Heart right ventricle (tissue), 16 donors: ENCODE data around the gene MTFR1L. TPM values are rescaled to one million over a fixed set of nuclear protein-coding genes. Genes with fewer than 3 reads are reported as not detected.

Source experiments
- ATAC-seq, 8 donors: fragments of 200-7000 bp; cut with Tn5 transposase; one replicate each; pipeline ENCODE4 v1.9.1; 2020; ENCODE audit warnings: mild to moderate bottlenecking in 8 of 8, moderate library complexity in 8 of 8, moderate number of reproducible peaks in 1 of 8
- DNase-seq, 2 donors: peaks; one replicate each; pipeline ENCODE4 v3.0.0-alpha.2; 2020
- H3K27ac ChIP-seq, 10 donors: fragments of 200-600 bp; sonication (generic) in 2 of 10; one replicate each; pipeline versions ENCODE4 v1.5.0 to v1.8.0; 2020 to 2022; ENCODE audit warnings: mild to moderate bottlenecking in 3 of 10
- H3K27me3 ChIP-seq, 7 donors: fragments of 200-600 bp; one replicate each; pipeline ENCODE4 v1.8.0; 2021 to 2022; ENCODE audit warnings: mild to moderate bottlenecking in 2 of 7
- H3K36me3 ChIP-seq, 9 donors: fragments of 200-600 bp; sonication (generic) in 1 of 9; one replicate each; pipeline versions ENCODE4 v1.5.0 to v1.8.0; 2020 to 2022; ENCODE audit warnings: mild to moderate bottlenecking in 2 of 9
- H3K4me1 ChIP-seq, 9 donors: fragments of 200-600 bp; sonication (generic) in 1 of 9; one replicate each; pipeline versions ENCODE4 v1.5.0 to v1.8.0; 2020 to 2022; ENCODE audit warnings: mild to moderate bottlenecking in 4 of 9
- H3K4me3 ChIP-seq, 10 donors: fragments of 200-600 bp; sonication (generic) in 2 of 10; one replicate each; pipeline versions ENCODE4 v1.5.0 to v1.8.0; 2020 to 2022; ENCODE audit warnings: mild to moderate bottlenecking in 7 of 10, moderate library complexity in 2 of 10
- H3K9me3 ChIP-seq, 11 donors: fragments of 200-600 bp in 10 of 11; sonication (generic) in 2 of 11; one replicate each; pipeline versions ENCODE4 v1.5.0 to v1.8.0; 2013 to 2022; ENCODE audit warnings: mild to moderate bottlenecking in 2 of 11, control low read depth in 1 of 11, moderate library complexity in 1 of 11
- CTCF ChIP-seq, 9 donors: fragments of 200-600 bp; sonication (generic) in 2 of 9; IDR thresholded peaks; one replicate each; pipeline versions ENCODE4 v1.5.0 to v1.8.0; 2021 to 2022; ENCODE audit warnings: antibody characterized with exemption in 9 of 9, mild to moderate bottlenecking in 5 of 9, moderate library complexity in 1 of 9
- WGBS, 2 donors: extraction: QIAGEN DNeasy Blood & Tissue Kit; methylation state at CpG; one replicate each; pipeline ENCODE4 v1.1.7; 2013; ENCODE audit warnings: inconsistent platforms in 1 of 2; 5-methylcytosine and 5-hydroxymethylcytosine counted together
- intact Hi-C, 10 donors: fragments of 100-400 bp; cut with DNase I; formaldehyde crosslinking; loops; one replicate each; pipeline versions ENCODE4 v1.11.1 to v1.14.2; 2022
- polyA plus RNA-seq, 2 donors: library from polyadenylated mRNA; stranded (reverse); fragments of 200-250 nt; gene quantifications; one replicate each; pipeline ENCODE4 v1.2.3, GENCODE V29; 2013
- total RNA-seq, 10 donors: library from RNA; stranded (reverse); fragmentation: NEBNext Ultra II Directional in 3 of 10; extraction: Animal tissue kit (Norgen Biotek cat#: 25700) in 3 of 10; gene quantifications; one replicate each; pipeline versions ENCODE4 v1.2.1 to v1.2.4, GENCODE V29; 2021 to 2023
- donor health status: Arrhythmogenic right ventricular cardiomyopathy.
- donor health status: ischemic (EF 13 %, LVEDD 7.1; RV severe dilation, severe dysfunction).
- donor health status: healthy with polysubstance abuse.
- donor health status: DM: no; HTN: yes; CAD: no.
- donor health status: DM: no; HTN: no; CAD: no.
- donor health status: ischemic (EF 25% LVEDD 6.9; RV normal size, moderate dysfunction).
- donor health status: ischemic (EF 25% LVEDD 5.7; RV mildly dilated, moderate dysfunction).
- donor health status: healthy.
- donor health status: DM: yes; HTN: yes; CAD: no.
- donor health status: Ischemic cardiomyopathy.
- donor health status: ischemic (EF 35%, LVEDD 5.7; RV mildly dilated, moderate dysfunction).
- donor health status: nonischemic (EF 11% LVEDD 7.7; RV severe dilation, severe dysfunction).
- donor health status: DM: yes; HTN: yes; CAD: no.
- donor health status: PGD.
- donor health status: ischemic (EF 29% LVEDD 5.4; RV normal size, mild dysfunction).
- donor health status: nonischemic (EF 23%, LVEDD 6.1; RV moderate dilation, normal function).

Gene MTFR1L
- total and polyA plus RNA-seq, 12 donors = 91.1 to 264 (median 223) TPM

GRCh38 chr1:25807480-25808390 is 12.0 kb upstream of the MTFR1L start:
- Histone ChIP-seq H3K4me1 (peaks cover 21 to 86% (median 70%) of the 10 kb centered on the region in 9 donors), H3K27me3 (no peaks in the 10 kb centered on the region), H3K36me3 (peaks cover 0 to 86% (median 23%) of the 10 kb centered on the region in 9 donors), H3K9me3 (no peaks in the 10 kb centered on the region), H3K4me3 (peak overlapping the region in 2 of 10 donors; percentile 5 to 12), H3K27ac (peak overlapping the region in 9 of 10 donors; percentile 9 to 69 (median 43))
- DNase-seq (no peak), ATAC-seq (peak in 3 of 8 donors; percentile 7 to 29 (median 28))
- no peak for TF ChIP-seq CTCF (IDR thresholded peaks at IDR 0.05)
- 65 to 71% methylated on average over 20 of the region's 20 CpGs for WGBS, 2 donors
- intact Hi-C loops = loop anchor here in 1 of 10 donors (10.0 kb wide), 1 partner anchor 283 kb away; no protein-coding TSS in a partner anchor

GRCh38 chr1:25808481-25809244 is 11.1 kb upstream of the MTFR1L start:
- TF ChIP-seq CTCF (IDR thresholded peaks at IDR 0.05) = no peak
- Histone ChIP-seq H3K9me3 (no peaks in the 10 kb centered on the region), H3K36me3 (peaks cover 0 to 89% (median 31%) of the 10 kb centered on the region in 9 donors), H3K27ac (peak overlapping the region in 6 of 10 donors; percentile 11 to 69 (median 48)), H3K4me1 (peaks cover 20 to 76% (median 61%) of the 10 kb centered on the region in 9 donors), H3K4me3 (no peak overlapping the region), H3K27me3 (no peaks in the 10 kb centered on the region)
- 91 to 93% methylated on average over 34 of the region's 34 CpGs for WGBS, 2 donors
- intact Hi-C loops = loop anchor here in 1 of 10 donors (10.0 kb wide), 1 partner anchor 284 kb away; no protein-coding TSS in a partner anchor
- ATAC-seq = no peak
- no peak for DNase-seq

- Histone ChIP-seq H3K4me1 (peaks cover 14 to 69% (median 54%) of the 10 kb centered on the region in 9 donors), H3K9me3 (no peaks in the 10 kb centered on the region), H3K27ac (peak overlapping the region in 1 of 10 donors; percentile 41), H3K4me3 (no peak overlapping the region), H3K36me3 (peaks cover 0 to 90% (median 39%) of the 10 kb centered on the region in 9 donors), H3K27me3 (no peaks in the 10 kb centered on the region)
- 82 to 86% methylated on average over 18 of the region's 18 CpGs for WGBS, 2 donors
- no peak for DNase-seq
- no peak for ATAC-seq
- intact Hi-C loops = loop anchor here in 1 of 10 donors (10.0 kb wide), 1 partner anchor 285 kb away; no protein-coding TSS in a partner anchor
- TF ChIP-seq CTCF (IDR thresholded peaks at IDR 0.05) = no peak
These were observed 10.3 kb upstream of the MTFR1L start for GRCh38 chr1:25809283-25809926.
